ENCODE data around the gene HTR1D. TPM values are rescaled to one million over a fixed set of nuclear protein-coding genes. Genes with fewer than 3 reads are reported as not detected.

HTR1D gene
- total and polyA plus RNA-seq, 8 donors = 0.07 to 0.26 (median 0.16) TPM

- DNase-seq (no peak), ATAC-seq (no peak)
- Histone ChIP-seq H3K27me3 (peaks cover 0 to 5% of the 10 kb centered on the region in 2 donors), H3K36me3 (no peaks in the 10 kb centered on the region), H3K4me3 (no peak overlapping the region), H3K27ac (no peak overlapping the region), H3K9me3 (no peaks in the 10 kb centered on the region), H3K4me1 (no peaks in the 10 kb centered on the region)
- intact Hi-C loops (cut with DNase I) = no loop called here
- TF ChIP-seq CTCF (IDR thresholded peaks at IDR 0.05) = no peak
Observed at GRCh38 chr1:23242414-23242813, 25.1 kb upstream of the HTR1D start.

- Histone ChIP-seq H3K4me1 (no peaks in the 10 kb centered on the region), H3K36me3 (no peaks in the 10 kb centered on the region), H3K4me3 (no peak overlapping the region), H3K27ac (no peak overlapping the region), H3K27me3 (peaks cover 0 to 5% of the 10 kb centered on the region in 2 donors), H3K9me3 (no peaks in the 10 kb centered on the region)
- no peak for TF ChIP-seq CTCF (IDR thresholded peaks at IDR 0.05)
- no peak for DNase-seq
- ATAC-seq = no peak
- intact Hi-C loops (cut with DNase I) = no loop called here
Observed at GRCh38 chr1:23239638-23240295, 22.5 kb upstream of the HTR1D start.

- no peak for DNase-seq
- ATAC-seq = no peak
- intact Hi-C loops (cut with DNase I) = no loop called here
- no peaks in the 10 kb centered on the region for H3K4me1 ChIP-seq
- H3K4me3 ChIP-seq = no peak overlapping the region
- H3K36me3 ChIP-seq = no peaks in the 10 kb centered on the region
- H3K27ac ChIP-seq = no peak overlapping the region
- no peak for TF ChIP-seq CTCF (IDR thresholded peaks at IDR 0.05)
- H3K27me3 ChIP-seq = peaks cover 0 to 5% of the 10 kb centered on the region in 2 donors
- no peaks in the 10 kb centered on the region for H3K9me3 ChIP-seq
Observed at GRCh38 chr1:23238565-23238964, 21.3 kb upstream of the HTR1D start.

GRCh38 chr1:23237508-23237907 is 20.2 kb upstream of the HTR1D start:
- no peaks in the 10 kb centered on the region for H3K36me3 ChIP-seq
- peaks cover 0 to 5% of the 10 kb centered on the region in 2 donors for H3K27me3 ChIP-seq

GRCh38 chr1:23227806-23228205 is 10.5 kb upstream of the HTR1D start:
- DNase-seq (no peak), ATAC-seq (no peak)
- Histone ChIP-seq H3K9me3 (no peaks in the 10 kb centered on the region), H3K4me1 (no peaks in the 10 kb centered on the region), H3K4me3 (no peak overlapping the region), H3K27me3 (peaks cover 0 to 10% of the 10 kb centered on the region in 2 donors), H3K36me3 (no peaks in the 10 kb centered on the region), H3K27ac (no peak overlapping the region)
- no peak for TF ChIP-seq CTCF (IDR thresholded peaks at IDR 0.05)
- intact Hi-C loops (cut with DNase I) = no loop called here

More at GRCh38 chr1:23237508-23237907, 20.2 kb upstream of the HTR1D start:
- ATAC-seq (no peak), DNase-seq (no peak)
- Histone ChIP-seq H3K4me1 (no peaks in the 10 kb centered on the region), H3K27ac (no peak overlapping the region), H3K4me3 (no peak overlapping the region), H3K9me3 (no peaks in the 10 kb centered on the region)
- TF ChIP-seq CTCF (IDR thresholded peaks at IDR 0.05) = no peak
- intact Hi-C loops (cut with DNase I) = no loop called here
